GM20000 (cell line): ENCODE data around the gene SPOUT1.
"Not testable (repeated sequence)": the region's sequence is repeated elsewhere in the genome, so short reads cannot be mapped to it uniquely, and the experiment has no call there.

Experiments
- DNase-seq: peaks from one replicate; pipeline ENCODE4 v3.0.0; 2012; ENCODE audit warnings: low spot score
- CTCF ChIP-seq: IDR thresholded peaks from 2 replicates; pipeline ENCODE4 v1.5.1; 2012; ENCODE audit warnings: mild to moderate bottlenecking, control low read depth; ENCODE audit errors: extremely low read depth, missing control alignments

SPOUT1 gene

GRCh38 chr9:128802482-128802881 is 27.1 kb downstream of the SPOUT1 start:
- DNase-seq: no peak
- no peak for TF ChIP-seq CTCF

- no peak for TF ChIP-seq CTCF
- no peak for DNase-seq
Observed at GRCh38 chr9:128800061-128800460, 29.5 kb downstream of the SPOUT1 start.

GRCh38 chr9:128798896-128799295 is 30.7 kb downstream of the SPOUT1 start:
- no peak for TF ChIP-seq CTCF
- no peak for DNase-seq

GRCh38 chr9:128794961-128795360 is 34.6 kb downstream of the SPOUT1 start:
- DNase-seq: not testable (repeated sequence)

GRCh38 chr9:128792978-128793686 is 36.5 kb downstream of the SPOUT1 start:
- no peak for DNase-seq
- no peak for TF ChIP-seq CTCF

- DNase-seq: no peak
- TF ChIP-seq CTCF: no peak
Observed at GRCh38 chr9:128792134-128792533, 37.5 kb downstream of the SPOUT1 start.

GRCh38 chr9:128790536-128790935 is 39.1 kb downstream of the SPOUT1 start:
- TF ChIP-seq CTCF: no peak
- DNase-seq: no peak

GRCh38 chr9:128788445-128788844 is 41.1 kb downstream of the SPOUT1 start:
- no peak for TF ChIP-seq CTCF
- DNase-seq: no peak
